Hepatocyte (in vitro differentiated cells): ENCODE data around the gene JAKMIP1.

ENCODE experiments used
- EZH2 ChIP-seq: fragments of 200-600 bp; sonication (generic); IDR thresholded peaks from 2 replicates; pipeline ENCODE4 v1.6.1; 2016; ENCODE audit warnings: antibody characterized with exemption, mild to moderate bottlenecking, borderline replicate concordance
- EZH2phosphoT487 ChIP-seq: fragments of 200-600 bp; sonication (generic); IDR thresholded peaks from one replicate; pipeline ENCODE4 v1.6.1; 2018; ENCODE audit warnings: antibody characterized with exemption, mild to moderate bottlenecking, low read depth, moderate library complexity; ENCODE audit not compliant: unreplicated experiment, severe bottlenecking
- TF ChIP-seq, protein P1 (sequence below): fragments of 200-600 bp; sonication (generic); IDR thresholded peaks from 2 replicates; pipeline ENCODE4 v1.5.1; 2016; ENCODE audit warnings: antibody characterized with exemption, mild to moderate bottlenecking; ENCODE audit not compliant: poor library complexity

DNA sequence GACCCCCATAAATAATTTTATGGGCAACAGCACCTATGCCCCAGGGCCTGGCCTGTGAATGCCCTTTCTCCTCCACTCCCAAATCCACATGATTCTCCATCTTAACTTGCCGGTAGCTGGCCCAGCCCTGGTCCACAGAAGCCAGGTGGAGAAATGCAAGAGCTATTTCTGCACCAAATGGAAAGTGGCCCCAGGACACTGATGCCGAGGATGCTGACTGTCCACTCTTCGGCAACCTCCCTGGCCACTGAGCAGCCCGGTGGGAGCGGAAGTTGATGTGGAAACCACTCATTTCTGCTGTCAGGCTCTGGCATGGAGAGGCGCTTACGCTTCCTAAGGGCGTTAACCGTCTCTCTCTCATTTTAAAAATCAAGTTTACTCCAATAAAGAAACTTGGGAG lies 58.8 kb downstream of the JAKMIP1 start:
- TF ChIP-seq, protein P1, sequence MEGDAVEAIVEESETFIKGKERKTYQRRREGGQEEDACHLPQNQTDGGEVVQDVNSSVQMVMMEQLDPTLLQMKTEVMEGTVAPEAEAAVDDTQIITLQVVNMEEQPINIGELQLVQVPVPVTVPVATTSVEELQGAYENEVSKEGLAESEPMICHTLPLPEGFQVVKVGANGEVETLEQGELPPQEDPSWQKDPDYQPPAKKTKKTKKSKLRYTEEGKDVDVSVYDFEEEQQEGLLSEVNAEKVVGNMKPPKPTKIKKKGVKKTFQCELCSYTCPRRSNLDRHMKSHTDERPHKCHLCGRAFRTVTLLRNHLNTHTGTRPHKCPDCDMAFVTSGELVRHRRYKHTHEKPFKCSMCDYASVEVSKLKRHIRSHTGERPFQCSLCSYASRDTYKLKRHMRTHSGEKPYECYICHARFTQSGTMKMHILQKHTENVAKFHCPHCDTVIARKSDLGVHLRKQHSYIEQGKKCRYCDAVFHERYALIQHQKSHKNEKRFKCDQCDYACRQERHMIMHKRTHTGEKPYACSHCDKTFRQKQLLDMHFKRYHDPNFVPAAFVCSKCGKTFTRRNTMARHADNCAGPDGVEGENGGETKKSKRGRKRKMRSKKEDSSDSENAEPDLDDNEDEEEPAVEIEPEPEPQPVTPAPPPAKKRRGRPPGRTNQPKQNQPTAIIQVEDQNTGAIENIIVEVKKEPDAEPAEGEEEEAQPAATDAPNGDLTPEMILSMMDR, result no peak
- no peak for TF ChIP-seq EZH2
- TF ChIP-seq EZH2phosphoT487, result no peak
